ENCODE measurements around the gene MATN3. TPM values are rescaled to one million over a fixed set of nuclear protein-coding genes. Genes with fewer than 3 reads are reported as not detected.

MATN3 gene
- total and polyA plus RNA-seq, 2 of the 8 experiments (the other 6 are each of a cell fraction or from before 2014, with no cell fraction given), result 3.0 to 9.9 TPM

Other genes with a start within 250 kb of the MATN3 start
- gene TTC32, start 110.7 kb downstream of the MATN3 start, total RNA-seq (2021; fragmentation: NEBNext Ultra II Directional; extraction: Animal tissue kit (Norgen Biotek cat#: 25700)), result 6.7 and 8.7 TPM in 2 replicates
- 5.8 and 6.8 TPM in 2 replicates for gene TTC32, start 110.7 kb downstream of the MATN3 start, polyA plus RNA-seq (2011; rRNA removed)
- gene WDR35, start 22.6 kb downstream of the MATN3 start, total RNA-seq (2021; fragmentation: NEBNext Ultra II Directional; extraction: Animal tissue kit (Norgen Biotek cat#: 25700)), result 22.6 and 25.5 TPM in 2 replicates
- 5.1 and 9.0 TPM in 2 replicates for gene WDR35, start 22.6 kb downstream of the MATN3 start, polyA plus RNA-seq (2011; rRNA removed)
- 187 and 193 TPM in 2 replicates for gene LAPTM4A, start 39.0 kb upstream of the MATN3 start, total RNA-seq (2021; fragmentation: NEBNext Ultra II Directional; extraction: Animal tissue kit (Norgen Biotek cat#: 25700))
- 274 and 419 TPM in 2 replicates for gene LAPTM4A, start 39.0 kb upstream of the MATN3 start, polyA plus RNA-seq (2011; rRNA removed)
- 45.3 and 46.3 TPM in 2 replicates for gene SDC1, start 212.5 kb upstream of the MATN3 start, total RNA-seq (2021; fragmentation: NEBNext Ultra II Directional; extraction: Animal tissue kit (Norgen Biotek cat#: 25700))
- 71.4 and 73.3 TPM in 2 replicates for gene SDC1, start 212.5 kb upstream of the MATN3 start, polyA plus RNA-seq (2011; rRNA removed)

Data from H1 (cell line).